HG02588 (cell line): ENCODE results near the gene HLA-E.

ENCODE experiments used
- ATAC-seq: cut with Tn5 transposase; IDR thresholded peaks from one replicate; pipeline ENCODE4 v1.9.1; 2021; ENCODE audit warnings: mild to moderate bottlenecking, moderate library complexity; ENCODE audit not compliant: unreplicated experiment

Gene HLA-E

GRCh38 chr6:30533460-30534294 lies 44.4 kb downstream of the HLA-E start:
- no peak for ATAC-seq

GRCh38 chr6:30537931-30538330 lies 48.6 kb downstream of the HLA-E start:
- no peak for ATAC-seq

GRCh38 chr6:30541515-30542403 lies 52.5 kb downstream of the HLA-E start:
- no peak for ATAC-seq

- ATAC-seq = no peak
These were observed 53.1 kb downstream of the HLA-E start for GRCh38 chr6:30542404-30542725.

GRCh38 chr6:30542915-30543314 lies 53.6 kb downstream of the HLA-E start:
- ATAC-seq = no peak
